ENCODE measurements around the gene CREB1. TPM values are rescaled to one million over a fixed set of nuclear protein-coding genes. Genes with fewer than 3 reads are reported as not detected.
"Not testable (repeated sequence)": the region's sequence is repeated elsewhere in the genome, so short reads cannot be mapped to it uniquely, and the experiment has no call there.

CREB1 gene
- total RNA-seq = 46.9 TPM
- long read RNA-seq, full-length matches to known transcripts = 39 of 57 reads
- long read RNA-seq, partial matches to known transcripts = 8 of 57 reads
- long read RNA-seq, other reads (novel, unspliced or antisense) = 10 of 57 reads

DNA sequence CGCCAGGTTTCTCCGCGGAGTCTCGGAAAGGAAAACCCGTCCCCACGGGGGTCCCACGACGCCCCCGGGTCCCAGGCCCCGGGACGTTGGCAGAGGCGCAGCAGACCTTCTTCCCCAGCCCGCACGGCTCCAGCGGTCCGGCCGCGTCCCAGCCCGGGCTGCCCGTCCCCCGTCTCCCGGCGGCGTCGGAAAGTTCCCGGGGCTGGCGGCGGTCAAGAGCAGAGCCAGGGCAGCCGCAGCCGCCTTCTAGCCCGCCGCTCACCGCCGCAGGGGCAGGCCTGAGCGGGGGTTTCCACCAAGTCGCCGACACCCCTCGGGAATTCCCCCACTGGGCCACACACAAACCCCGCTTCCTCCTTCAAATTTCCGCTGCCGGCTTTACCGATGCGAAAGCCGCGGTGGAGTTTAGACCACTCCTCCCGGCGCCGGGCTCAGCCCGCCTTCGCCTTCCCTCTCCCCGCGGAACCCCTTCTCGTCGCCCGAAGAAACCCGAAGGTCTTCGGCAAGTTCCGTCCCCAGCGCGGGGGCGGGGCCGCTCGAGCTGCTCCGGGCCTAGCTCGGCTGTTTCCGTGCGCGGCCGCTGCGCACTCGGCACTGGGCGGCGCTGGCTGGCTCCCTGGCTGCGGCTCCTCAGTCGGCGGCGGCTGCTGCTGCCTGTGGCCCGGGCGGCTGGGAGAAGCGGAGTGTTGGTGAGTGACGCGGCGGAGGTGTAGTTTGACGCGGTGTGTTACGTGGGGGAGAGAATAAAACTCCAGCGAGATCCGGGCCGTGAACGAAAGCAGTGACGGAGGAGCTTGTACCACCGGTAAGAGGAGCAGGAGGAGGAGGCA is at the start of gene CREB1:
Gene CREB1, plus strand, starts transcription at position 633 of the 830 bp plus-strand sequence. CDS start 25,674 bp downstream, outside the sequence.
- intact Hi-C loops (cut with DNase I) = loop anchor here (1.0 to 5.0 kb wide), 4 partner anchors 21 to 183 kb away; partner anchors contain the start of genes CCNYL1 and METTL21A
- peak; percentile 100 for DNase-seq (ENCODE audit: low spot score)

DNA sequence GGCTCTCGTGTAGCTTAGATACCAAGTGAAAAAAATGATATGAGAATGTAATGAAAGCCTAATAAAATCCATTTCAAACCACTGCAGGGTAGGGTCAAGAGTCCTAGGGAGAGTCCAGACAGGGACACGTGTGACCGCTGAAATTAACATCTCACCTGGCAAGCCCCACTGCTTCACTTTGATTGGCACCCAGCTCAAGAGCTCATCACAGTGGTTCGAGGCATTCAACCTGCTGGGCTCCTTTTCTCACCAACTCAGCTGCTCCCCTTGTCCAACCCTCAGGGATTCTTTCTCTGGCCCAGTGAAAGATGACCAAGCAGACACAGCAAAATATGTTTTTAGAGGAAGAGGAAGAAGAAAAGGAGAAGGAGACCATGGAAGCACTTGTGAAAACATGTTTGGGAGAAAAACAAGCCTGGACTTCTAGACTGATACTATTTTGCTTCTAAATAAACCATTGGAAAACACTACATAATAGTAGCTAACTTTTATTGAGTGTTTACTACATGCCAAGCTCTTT is 49.2 kb upstream of the CREB1 start:
- DNase-seq (ENCODE audit: low spot score) = no peak
- intact Hi-C loops (cut with DNase I) = loop anchor here (5.0 kb wide), 2 partner anchors 47 to 147 kb away; partner anchors contain the start of genes CREB1 and METTL21A

DNA sequence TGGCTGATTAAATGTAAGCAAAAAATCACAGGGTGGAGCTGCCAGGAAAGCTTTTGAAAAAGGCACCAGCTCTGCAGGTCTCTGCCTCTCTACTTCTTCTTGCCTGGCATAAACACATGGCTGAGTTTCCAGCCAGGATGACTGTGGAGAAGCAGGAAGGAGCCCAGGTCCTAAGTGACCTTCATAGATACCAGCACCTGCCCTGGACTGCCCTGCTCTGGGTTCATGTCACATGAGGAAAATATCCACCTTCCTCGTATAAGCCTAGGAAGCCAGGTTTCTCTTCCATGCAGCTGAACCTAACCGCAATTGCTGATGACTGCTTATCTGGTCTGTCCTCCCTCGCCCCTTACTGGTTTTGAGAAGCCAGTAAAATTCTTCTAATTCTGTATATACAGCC is 47.8 kb upstream of the CREB1 start:
- intact Hi-C loops (cut with DNase I) = loop anchor here (5.0 kb wide), 2 partner anchors 45 to 145 kb away; partner anchors contain the start of genes CREB1 and METTL21A
- no peak for DNase-seq (ENCODE audit: low spot score)

DNA sequence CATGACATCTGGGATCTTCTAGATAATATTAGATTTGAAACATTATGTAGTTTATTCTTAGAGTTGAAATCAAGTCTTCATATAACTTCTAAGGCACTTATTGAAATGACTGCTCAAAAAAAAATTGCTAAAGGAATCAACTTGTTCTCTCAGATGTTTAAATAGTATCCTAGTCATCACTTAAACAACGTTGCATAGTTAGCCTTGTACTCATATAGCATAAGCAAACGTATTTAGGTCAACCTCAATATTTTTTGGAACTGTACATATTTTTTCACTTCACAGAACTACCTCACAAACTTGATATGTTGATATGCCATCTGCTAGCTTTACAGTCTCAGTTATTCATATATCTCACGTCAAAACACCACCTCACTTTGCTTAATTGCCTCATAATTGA is 47.1 kb upstream of the CREB1 start:
- intact Hi-C loops (cut with DNase I) = loop anchor here (5.0 kb wide), 2 partner anchors 45 to 145 kb away; partner anchors contain the start of genes CREB1 and METTL21A
- DNase-seq (ENCODE audit: low spot score) = no peak

DNA sequence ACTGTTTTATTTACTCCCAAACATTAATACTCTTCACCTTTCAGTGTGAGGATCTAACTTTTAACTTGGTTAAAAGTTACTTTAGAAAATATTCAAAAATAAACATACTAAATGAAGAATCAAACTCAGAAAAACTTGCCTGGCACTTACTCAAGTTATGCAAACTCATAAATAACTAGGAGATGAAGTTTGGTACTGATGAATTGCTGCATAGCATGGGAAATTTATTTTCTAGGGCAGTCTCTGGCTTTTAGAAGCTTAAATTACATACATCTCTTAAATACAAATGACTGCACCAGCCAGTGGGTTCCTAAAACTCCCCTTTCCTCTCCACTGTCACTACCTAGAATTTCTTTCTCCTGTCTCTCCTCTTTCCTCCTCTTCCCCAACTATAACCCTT is 46.7 kb upstream of the CREB1 start:
- DNase-seq (ENCODE audit: low spot score) = no peak
- intact Hi-C loops (cut with DNase I) = loop anchor here (5.0 kb wide), 2 partner anchors 44 to 144 kb away; partner anchors contain the start of genes CREB1 and METTL21A

DNA sequence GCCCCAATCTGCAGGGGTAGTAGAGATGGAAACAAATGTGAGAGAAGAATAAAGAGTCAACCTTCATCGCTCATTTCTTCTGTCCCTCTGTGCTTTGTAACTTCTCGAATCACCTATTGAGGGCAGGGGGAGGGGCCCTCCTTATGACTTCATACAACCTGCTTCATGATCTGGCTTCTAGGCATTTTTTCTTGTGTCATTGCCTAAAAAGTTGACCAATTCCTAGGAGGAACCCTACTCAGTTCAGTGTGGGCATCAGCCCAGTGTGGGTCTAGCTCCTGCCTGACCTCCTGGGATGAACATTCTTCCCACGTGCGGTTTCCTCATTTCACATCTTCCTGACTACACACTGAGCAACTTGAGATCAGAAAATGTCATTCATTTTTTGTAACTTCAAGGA is 46.3 kb upstream of the CREB1 start:
- DNase-seq (ENCODE audit: low spot score) = no peak
- intact Hi-C loops (cut with DNase I) = loop anchor here (5.0 kb wide), 2 partner anchors 44 to 144 kb away; partner anchors contain the start of genes CREB1 and METTL21A

DNA sequence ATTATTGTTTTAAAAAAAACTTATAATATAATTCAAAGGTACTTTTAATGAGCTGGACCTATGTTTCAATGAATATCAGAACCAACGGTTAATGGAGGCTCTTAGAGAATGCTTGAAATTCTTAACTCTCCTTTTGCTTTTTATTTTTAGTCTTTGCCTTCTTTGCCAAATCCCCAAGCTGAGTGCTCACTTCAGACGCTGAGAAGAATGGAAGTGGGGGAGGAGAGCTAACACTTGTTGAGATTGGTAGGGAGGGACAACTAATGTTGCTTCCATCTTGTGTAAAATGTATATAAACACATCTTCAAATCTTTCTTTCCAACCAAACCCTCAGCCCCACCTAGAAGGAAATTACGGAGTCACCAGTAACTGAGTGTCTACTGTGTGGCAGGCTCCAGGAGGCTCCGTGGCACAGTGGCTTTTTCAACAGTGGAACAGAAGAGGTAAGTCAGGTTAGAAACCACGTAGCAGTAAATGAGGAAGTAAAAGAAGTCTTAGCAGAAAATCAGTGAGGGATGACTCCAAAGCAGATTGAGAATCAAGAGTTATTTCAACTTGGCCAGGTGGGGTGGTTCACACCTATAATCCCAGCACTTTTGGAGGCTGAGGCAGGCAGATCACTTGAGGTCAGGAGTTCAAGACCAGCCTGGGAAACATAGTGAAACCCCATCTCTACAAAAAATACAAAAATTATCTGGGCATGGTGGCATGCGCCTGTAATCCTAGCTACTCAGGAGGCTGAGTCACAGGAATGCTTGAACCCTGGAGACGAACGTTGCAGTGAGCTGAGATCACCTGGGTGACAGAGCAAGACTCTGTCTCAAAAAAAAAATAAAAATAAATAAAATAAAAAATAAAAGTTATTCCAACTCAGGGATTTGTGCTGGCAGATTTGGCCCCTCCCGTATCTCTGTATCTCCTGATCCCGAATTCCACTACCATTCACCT is 45.0 kb upstream of the CREB1 start:
- intact Hi-C loops (cut with DNase I) = loop anchor here (5.0 kb wide), 2 partner anchors 43 to 143 kb away; partner anchors contain the start of genes CREB1 and METTL21A
- DNase-seq (ENCODE audit: low spot score) = no peak

DNA sequence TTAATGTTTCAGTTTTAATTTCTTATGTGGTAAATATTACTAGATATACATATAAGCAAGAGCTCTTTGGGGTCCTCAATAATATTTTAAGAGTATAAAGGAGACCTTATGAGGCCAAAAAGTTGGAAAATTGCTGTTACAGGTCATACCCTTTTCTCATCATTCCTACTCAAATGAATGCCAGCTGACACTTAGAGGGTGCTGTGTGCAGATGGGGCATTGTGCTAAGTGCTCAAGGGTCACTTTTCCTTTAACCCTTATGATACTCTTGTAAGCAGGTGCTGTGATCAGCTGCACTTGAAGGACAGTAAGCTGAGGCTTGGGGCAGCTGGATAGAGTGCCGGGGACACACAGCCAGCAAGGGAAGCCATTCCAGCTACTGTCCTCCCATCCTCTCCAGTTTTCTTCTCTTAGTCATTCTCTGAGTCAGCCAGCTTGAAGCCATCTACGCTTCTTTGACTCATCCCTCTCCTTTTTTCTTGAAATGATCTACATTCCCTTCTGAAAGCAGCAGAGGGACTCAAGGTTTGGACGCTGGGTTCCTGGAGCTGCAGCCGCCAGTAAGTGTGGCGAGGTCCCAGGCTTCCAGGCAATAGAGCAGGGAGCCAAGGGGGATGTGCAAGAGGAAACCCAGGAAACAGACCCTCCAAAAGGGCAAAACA is 42.0 kb upstream of the CREB1 start:
- DNase-seq (ENCODE audit: low spot score) = no peak
- intact Hi-C loops (cut with DNase I) = no loop called here

DNA sequence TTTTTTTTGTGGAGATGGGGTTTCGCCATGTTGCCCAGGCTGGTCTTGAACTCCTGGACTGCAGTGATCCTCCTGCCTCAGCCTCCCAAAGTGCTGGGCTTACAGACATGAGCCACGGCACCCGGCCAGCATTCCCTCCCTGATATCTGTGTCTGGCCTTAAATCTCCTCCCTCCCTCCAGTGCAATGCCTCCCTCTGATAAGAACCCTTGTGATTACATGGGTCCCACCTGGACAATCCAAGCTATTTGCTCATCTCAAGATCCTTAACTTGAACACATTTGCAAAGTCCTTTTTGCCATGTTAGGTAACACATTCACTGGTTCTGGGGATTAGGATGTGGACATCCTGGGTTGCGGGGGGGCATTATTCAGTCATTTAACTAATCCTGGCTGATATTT is 40.5 kb upstream of the CREB1 start:
- intact Hi-C loops (cut with DNase I) = no loop called here
- no peak for DNase-seq (ENCODE audit: low spot score)

DNA sequence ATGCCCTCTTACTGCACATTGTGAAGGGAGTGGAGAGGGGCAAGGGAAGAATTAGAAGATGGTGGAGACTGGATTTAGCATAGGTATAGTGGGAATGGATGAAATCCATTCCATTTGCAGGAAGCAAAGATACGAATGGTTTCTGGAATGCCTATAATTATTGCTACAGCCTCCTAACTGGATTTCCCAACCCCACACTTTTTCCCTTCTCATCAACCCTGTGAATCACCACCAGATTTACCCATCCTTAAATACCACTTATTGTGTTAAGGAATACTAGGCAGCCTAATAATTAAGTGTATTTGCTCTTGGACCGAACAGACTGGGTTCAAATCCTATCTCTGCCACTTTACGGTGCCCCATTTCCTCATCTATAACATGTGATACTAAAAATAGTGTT is 39.3 kb upstream of the CREB1 start:
- DNase-seq (ENCODE audit: low spot score) = no peak
- intact Hi-C loops (cut with DNase I) = no loop called here

DNA sequence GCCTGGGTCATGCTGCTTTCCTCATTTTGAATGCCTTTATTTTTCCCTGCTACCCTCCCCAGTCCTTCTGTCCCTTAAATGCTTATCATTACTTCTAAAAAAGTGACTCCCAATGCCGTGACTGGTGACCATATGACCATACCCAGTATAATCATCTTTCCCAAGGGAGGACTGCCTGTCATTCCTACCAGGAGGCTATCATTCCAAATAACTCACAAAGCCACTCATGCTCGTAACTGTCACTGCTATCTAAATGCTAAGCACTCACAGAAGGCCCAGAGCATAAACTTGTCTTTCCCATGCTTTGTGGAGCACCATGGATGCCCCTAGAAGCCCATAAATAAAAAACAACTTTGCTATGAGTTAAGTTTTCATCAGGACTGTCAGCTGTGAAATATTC is 38.7 kb upstream of the CREB1 start:
- intact Hi-C loops (cut with DNase I) = no loop called here
- DNase-seq (ENCODE audit: low spot score) = no peak

DNA sequence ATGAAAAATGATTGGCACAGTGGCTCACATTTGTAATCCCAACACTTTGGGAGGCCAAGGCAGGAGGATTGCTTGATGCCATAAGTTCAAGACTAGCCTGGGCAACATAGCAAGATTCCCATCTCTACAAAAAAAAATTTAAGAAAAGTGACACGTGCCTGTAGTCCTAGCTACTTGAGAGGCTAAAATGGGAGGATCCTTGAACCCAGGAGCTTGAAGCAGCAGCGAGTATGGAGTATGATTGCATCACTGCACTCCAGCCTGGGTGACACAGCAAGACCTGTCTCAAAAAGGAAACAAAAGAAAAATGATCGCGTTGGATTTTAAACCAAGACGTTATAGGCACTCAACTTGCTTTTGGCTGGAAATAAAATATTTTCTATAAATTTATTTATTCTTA is 37.8 kb upstream of the CREB1 start:
- intact Hi-C loops (cut with DNase I) = no loop called here
- DNase-seq (ENCODE audit: low spot score) = no peak

DNA sequence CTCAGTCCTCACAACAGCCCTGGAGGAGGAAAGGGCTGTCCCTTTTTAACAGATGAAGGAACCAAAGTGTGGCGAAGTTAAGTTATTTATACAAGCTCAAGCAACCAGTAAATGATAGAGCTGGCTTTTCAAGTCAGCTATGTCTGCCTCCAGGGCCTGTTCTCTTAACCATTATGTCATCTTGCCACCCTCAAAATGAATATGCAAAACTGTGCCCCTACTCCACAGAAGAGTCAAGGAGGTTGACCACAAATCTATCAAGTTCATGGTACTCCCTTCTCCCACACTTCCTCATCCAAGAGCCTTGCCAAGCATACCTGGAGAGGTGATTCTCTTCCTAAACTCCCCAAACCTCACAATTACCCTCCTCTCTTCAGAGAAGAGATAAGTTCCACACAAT is 37.3 kb upstream of the CREB1 start:
- intact Hi-C loops (cut with DNase I) = no loop called here
- DNase-seq (ENCODE audit: low spot score) = no peak

DNA sequence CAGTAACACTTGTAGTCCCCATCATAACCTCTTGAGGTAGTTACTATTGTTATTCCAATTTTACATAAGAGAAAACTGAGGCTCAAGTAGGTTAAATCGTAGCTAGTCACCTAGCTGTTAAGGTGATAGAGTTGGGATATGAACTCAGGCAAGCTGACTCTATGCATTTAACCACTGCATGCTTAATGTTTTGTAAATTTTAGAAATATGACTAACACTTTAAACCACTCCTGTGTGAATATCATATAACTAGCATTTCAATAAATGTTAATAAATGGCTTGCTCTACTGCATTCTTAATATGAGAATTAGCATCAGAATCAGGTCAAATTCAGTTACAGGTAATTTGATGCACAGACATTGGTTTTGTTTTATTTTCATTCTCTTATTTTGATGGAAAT is 35.6 kb upstream of the CREB1 start:
- intact Hi-C loops (cut with DNase I) = no loop called here

DNA sequence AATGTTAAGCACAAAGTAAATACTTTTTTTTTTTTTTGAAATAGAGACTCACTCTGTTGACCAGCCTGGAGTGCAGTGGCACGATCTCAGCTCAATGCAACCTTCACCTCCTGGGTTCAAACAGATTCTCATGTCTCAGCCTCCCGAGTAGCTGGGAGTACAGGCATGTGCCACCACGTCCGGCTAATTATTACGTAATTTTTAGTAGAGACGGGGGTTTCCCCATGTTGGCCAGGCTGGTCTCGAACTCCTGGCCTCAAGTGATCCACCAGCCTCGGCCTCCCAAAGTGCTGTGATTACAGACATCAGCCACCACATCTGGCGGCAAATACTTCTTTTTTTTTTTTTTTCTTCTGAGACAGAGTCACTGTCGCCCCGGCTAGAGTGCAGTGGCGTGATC is 32.8 kb upstream of the CREB1 start:
- intact Hi-C loops (cut with DNase I); DNase-seq (ENCODE audit: low spot score): not testable (repeated sequence)

More for the DNA sequence above, 35.6 kb upstream of the CREB1 start:
- DNase-seq (ENCODE audit: low spot score) = no peak

DNA sequence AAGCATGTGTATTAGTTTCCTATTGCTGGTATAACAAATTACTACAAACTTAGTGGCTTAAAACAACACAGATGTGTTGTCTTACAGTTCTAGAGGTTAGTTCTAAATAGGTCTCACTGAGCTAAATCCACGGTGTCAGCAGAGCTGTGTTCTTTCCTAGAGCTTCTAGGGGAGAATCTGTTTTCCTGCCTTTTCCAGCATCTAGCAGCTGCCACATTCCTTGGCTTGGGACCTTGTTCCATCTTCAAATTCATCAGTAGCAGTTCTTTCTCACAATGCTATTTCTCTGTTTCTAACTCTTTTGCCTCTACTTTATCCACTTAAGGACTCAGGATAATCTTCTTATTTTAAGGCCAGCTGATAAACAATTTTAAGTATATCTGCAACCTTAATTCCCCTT is 32.2 kb upstream of the CREB1 start:
- intact Hi-C loops (cut with DNase I) = no loop called here
- DNase-seq (ENCODE audit: low spot score) = no peak

DNA sequence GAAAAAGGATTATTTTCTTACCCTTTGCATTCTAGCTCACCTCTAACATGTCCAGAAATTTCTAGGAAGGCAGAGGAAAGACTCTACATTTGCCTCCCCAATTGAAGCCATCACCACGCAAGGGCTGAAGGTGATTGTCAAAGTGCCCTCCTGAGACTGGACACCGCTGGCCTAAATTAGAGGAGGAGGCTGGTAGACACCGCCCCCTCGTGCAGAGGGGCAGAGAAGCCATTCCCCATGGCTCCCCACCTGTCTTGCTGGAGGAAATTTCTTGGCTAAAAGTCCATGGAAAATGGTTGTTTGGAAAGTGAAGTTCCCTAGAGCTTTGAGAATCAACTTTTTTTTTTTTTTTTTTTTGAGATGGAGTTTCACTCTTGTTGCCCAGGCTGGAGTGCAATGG is 31.3 kb upstream of the CREB1 start:
- intact Hi-C loops (cut with DNase I) = no loop called here
- DNase-seq (ENCODE audit: low spot score) = no peak

DNA sequence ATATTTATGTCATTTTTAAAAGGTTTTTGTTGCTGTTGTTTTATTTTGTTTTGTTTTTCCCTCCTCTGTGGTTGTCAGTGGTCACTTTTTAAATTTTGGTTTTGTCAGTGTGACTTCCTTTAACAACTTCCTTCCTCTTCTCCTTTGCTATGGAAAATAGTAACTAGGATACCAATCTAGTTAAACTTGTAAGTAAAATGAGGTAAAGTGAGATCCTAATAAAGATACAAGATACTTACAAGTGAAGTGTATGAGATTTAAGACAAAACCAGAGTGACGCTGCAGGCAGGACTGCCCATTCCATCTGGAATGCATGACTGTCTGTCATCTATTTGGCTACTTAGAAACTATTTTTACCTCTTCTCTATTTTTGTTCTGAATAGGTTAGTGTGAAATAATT is 30.6 kb upstream of the CREB1 start:
- intact Hi-C loops (cut with DNase I) = no loop called here
- DNase-seq (ENCODE audit: low spot score) = no peak
